Epidermal melanocyte (primary cell): ENCODE results near the gene CHRNA5.

Source experiments
- DNase-seq: peaks from one replicate; pipeline ENCODE4 v3.0.0; 2011; ENCODE audit warnings: low spot score; ENCODE audit not compliant: insufficient read length

CHRNA5 gene

DNA sequence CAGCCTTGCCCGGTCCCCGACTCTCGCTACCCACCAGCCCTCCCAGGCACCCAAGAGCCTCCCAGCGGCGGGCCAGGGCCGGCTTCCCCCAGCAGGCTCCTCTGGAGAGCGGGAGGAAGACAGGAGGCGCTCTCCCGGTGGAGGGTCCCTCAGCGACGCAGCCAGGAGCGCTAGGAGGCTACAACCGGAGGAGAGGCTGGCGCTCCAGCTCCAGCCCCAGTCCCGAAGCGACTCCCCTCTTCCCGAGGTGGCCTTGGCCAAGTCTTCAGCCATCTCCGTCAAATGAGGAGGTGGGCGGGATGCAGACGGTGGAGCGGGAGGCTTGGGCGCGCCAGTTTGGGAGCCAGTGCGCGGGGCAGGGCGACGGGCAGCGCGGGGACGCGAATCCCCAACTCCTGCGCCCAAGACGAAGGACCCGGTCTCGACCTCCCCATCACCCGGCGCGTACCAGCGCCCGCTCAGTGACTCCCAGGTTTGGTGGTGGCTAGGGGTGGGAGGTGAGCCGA, 54.8 kb downstream of the CHRNA5 start:
- no peak for DNase-seq

GRCh38 chr15:78620527-78621421, 55.5 kb downstream of the CHRNA5 start, which contains the start of gene CHRNA3:
Gene CHRNA3 (minus strand): TSS chr15:78620996. CDS start chr15:78620794, 202 bp downstream.
- DNase-seq = no peak

DNA sequence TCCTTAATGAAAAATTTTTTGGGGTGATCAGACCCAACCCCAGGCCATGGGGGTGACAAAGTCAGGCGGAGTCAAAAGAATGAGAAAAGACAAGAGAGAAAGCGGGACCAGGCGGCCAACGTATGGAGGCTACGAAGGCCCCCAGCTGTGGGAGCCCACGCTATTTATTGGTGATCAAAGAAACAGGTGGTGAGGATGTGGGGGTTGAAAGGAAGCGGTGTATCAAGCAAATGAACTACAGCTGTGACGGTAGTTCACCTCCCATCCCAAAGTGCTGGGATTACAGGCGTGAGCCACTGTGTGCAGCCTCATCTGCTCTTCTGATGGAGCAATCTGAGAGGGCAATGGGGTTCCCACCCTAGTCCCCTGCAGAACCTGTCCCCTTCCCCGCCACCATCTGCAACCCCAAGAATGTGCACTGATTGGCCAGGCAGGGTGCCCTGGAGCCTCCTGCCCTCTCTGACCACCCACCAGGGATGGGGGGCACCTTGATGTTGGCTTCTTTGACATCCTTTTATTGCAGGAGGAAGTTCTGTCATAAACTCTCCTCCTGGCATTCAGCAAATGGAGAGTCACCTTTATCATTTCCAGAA, 56.6 kb downstream of the CHRNA5 start:
- DNase-seq = no peak

DNA sequence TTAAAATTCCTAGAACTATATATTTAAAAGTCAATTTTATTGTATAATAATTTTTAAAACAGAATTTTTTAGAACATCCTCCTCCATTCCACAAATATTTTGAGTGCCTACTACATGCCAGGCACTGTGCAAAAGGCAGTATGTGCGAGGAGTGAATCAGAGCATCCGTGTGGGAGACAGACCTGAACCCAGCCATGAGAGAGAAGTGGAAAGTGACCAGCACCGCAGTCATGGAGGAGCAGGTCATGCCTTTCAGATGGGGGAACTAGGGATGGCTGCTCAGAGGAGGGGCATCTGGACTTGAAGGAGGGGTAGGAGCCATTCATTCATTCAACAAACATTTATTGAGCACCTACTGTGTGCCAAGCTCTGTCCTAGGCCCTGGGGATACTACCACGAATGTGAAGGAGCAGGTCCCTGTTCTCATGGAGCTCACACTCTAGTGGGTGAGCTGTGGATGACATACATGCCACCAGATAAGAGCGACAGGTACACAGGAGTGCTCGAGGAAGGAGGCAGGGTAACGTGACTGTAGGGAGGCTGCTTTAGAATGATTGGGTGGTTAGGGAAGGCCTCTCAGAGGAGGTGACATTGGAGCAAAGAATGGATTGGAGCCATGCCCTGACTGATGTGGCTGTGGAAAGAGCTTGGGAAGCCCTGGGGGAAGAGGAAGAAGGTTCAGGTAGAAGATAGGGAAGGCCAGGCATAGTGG, 58.6 kb downstream of the CHRNA5 start:
- peak; percentile 8 for DNase-seq

DNA sequence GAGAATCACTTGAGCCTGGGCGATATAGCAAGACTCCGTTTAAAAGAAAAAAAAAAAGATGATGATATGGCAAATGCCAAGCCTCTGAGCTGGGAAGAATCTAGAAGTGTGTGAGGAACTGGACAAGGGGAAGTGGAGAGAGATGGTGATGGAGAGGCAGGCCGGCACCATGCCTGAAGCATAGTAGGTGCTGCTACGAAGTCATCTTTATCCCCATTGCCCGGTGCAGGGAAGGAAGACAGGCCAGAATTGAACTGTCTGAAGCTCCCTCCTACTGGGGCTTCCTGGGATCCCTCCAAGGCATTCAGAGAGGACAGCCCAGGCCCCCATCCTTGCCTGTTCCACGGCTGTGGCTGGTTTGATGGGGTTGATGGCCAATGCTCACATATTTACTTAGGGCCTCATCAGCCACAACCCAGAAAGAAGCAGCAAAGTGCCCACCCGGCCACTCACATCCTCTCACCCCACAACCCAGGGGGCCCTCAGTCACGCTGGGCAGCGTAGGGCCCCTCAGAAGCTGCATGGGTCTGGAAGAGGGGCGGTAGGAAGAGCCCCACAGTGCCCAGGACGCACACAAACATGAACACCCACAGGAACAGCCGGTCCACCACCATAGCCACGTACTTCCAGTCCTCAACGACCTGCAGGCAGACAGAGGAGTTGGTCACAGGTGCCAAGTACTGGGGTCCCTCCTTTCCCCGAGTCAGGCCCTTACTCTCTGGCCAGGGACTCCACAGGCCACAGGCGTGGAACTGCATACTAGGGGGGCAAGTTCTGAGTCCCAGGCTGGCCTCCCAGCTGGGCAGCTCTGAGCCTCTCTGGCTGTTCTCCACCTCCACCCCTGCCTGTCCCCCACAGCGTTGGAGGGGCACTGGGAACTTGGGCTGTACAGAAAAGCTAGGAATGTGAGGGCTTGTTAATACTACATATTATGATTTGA, 59.6 kb downstream of the CHRNA5 start:
- DNase-seq = no peak

DNA sequence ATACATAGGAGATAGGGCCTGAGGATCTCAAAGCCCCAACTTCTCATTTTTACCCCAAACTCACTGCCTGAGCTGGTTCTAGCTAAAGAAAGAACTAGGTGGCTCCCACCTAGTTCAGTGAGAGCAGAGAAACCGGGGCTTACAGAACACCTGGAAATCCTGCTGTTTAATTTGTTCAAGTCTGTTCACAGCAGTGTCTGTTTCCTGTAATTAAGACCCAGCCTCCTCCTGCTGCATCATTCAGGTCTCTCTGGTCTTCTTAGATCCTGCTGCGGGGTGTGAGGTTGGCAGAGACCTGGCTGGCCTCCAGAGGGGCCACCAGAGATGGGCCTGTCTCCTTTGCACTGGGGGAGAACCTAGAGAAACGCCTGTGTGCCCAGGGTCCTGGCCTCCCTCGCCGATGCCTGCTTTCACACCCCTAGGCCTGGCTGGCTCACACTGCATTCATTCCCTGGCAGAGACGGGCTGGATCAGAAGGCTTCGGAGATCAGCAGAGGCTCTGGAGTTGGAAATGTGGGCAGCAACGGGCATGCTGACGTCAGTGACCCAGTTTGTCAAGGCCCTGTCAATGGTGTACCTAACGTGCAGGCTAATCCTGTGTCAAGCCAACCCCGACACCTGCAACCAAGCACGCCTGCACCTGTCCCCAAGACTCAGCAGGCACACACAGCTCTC, 60.4 kb downstream of the CHRNA5 start:
- peak; percentile 9 for DNase-seq

- peak; percentile 12 for DNase-seq
These were observed 61.2 kb downstream of the CHRNA5 start for GRCh38 chr15:78626381-78626995.

GRCh38 chr15:78627348-78627747, 62.0 kb downstream of the CHRNA5 start:
- no peak for DNase-seq

DNA sequence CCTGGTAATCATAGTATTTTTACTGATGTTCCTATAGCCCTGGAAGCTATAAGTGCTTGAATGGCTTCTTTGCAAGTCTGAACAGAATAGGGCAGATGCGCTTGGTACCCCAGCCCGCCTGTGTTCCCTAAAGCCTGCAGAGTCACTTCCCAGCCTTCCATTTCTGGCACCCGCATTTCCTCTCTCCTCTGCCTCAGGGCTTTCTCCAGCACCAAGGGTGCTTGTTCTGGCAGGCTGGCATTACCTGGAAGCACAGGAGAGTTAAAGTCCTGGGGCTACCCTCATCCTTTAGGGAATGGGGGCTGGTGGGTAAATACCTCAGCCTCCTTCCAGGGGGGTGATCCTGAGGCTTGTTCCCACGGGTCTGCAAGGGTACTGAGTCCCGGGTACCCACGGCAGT, 62.9 kb downstream of the CHRNA5 start:
- no peak for DNase-seq

- peak; percentile 4 for DNase-seq
These were observed 63.9 kb downstream of the CHRNA5 start for GRCh38 chr15:78629031-78629715.

GRCh38 chr15:78629716-78630065, 64.4 kb downstream of the CHRNA5 start:
- peak; percentile 9 for DNase-seq

GRCh38 chr15:78630886-78631633, 65.7 kb downstream of the CHRNA5 start:
- DNase-seq = peak; percentile 12

GRCh38 chr15:78633348-78633747, 68.0 kb downstream of the CHRNA5 start:
- peak; percentile 11 for DNase-seq

DNA sequence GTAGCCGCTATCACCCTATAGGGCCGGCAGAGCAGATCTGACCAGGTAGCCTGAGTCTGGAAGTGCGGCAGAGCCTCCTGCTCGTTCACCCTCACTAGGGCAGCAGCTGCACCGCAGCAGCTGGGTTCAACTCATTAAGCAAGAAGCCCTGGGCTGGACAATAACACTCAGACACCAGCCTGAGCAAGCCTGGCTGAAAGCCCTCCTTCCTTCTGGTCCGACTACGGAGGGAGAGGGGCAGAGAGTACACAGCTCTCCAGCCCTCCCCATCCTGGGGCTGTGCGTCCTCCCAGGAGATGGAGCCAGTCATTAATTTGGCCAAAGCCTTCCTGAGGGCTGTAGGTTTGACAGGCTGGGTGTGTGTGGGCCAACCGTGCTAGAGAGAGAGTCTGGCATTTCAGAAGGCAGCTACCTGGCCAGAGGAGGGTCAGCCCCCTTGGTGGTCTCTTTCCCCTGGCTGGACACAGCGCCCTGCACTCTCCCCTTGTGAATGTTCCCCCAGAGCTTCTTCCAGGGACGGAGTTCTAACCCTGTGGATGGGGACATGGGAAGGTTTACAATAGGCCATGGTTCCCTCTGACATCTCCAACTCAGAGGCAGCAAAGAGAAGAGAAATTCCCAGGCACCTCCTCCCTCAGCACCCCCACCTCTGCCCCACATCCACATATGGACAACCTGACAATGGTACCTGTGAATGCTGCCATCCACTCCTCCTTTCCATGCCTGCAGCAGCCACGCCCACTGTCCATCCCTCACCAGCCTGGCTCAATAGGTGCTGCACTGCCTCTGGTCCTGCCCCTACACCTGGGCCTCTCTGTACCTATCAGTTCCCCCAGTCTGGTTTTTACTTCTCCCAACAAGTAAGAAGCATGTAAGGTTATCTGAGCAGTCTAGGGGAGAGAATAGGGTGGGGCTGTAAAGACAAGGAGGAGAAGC, 69.2 kb downstream of the CHRNA5 start:
- DNase-seq = peak; percentile 12

DNA sequence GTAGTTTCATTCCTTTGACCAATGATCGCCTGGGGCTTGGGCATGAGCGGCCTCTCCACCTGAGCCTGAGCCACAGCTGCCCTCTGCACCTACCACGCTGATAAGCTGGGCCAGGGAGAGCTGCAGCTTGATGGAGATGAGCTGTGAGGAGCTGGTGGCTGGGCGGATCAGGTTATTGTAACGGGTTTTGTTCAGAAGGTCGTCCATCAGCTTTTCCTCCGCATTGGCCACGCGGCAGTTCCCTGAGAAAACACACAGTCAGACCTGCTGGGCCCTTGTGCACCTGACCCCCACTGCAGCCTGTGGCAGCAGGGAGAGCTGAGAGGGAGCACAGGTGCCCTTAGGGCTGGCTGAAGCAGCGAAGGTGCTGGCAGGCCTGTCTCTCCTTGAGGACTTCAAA, 70.0 kb downstream of the CHRNA5 start:
- no peak for DNase-seq

DNA sequence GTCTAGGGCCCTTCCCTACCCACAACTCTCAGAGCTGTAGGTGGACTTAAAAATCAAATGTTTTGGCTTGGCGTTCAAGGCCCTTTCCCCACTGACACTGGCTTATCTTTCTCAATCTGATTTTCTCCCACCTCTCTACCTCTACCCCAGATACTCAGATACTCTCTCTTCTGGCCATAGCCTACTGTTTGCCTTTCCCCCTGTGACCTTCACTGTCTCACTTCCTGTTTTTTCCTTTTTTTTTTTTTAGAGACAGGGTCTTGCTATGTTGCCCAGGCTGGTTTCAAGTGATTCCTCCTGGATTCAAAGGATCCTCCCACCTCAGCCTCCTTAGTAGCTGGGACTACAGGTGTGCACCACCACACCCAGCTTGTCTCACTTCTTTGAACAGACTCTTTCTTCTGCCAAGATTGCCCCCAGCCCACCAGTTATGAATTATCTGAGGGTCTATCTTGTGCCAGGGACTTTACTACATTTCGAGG, 71.1 kb downstream of the CHRNA5 start:
- no peak for DNase-seq

GRCh38 chr15:78637776-78638435, 72.6 kb downstream of the CHRNA5 start:
- DNase-seq = no peak
